SK-N-SH treated with all-trans-retinoic acid at 6 μM for 48 hours (cell line): ENCODE data around the gene NSFL1C.

Experiments
- ATAC-seq: fragments of 200-7000 bp; cut with Tn5 transposase; 3 replicates; pipeline ENCODE4 v1.9.1; 2020; ENCODE audit warnings: mild to moderate bottlenecking, moderate library complexity
- ARNTL ChIP-seq: fragments of 450-650 bp; formaldehyde crosslinking; IDR thresholded peaks from 2 replicates; pipeline ENCODE4 v1.5.0; 2020; ENCODE audit warnings: low read depth, mild to moderate bottlenecking, moderate library complexity, borderline replicate concordance
- BACH2 ChIP-seq: fragments of 250-450 bp; sonication (Bioruptor Pico); IDR thresholded peaks from 2 replicates; pipeline ENCODE4 v1.9.0; 2021; ENCODE audit warnings: mild to moderate bottlenecking, borderline replicate concordance
- CSDC2 ChIP-seq: fragments of 250-450 bp; sonication (Bioruptor Pico); IDR thresholded peaks from 2 replicates; pipeline ENCODE4 v1.5.0; 2020; ENCODE audit warnings: mild to moderate bottlenecking, moderate library complexity
- GLIS3 ChIP-seq: fragments of 250-450 bp; sonication (Bioruptor Pico); IDR thresholded peaks from 2 replicates; pipeline ENCODE4 v1.5.0; 2020; ENCODE audit warnings: mild to moderate bottlenecking, moderate library complexity
- ISL1 ChIP-seq: fragments of 250-450 bp; sonication (Bioruptor Pico); IDR thresholded peaks from 2 replicates; pipeline ENCODE4 v2.1.2; 2022; ENCODE audit warnings: mild to moderate bottlenecking, moderate library complexity
- OSR1 ChIP-seq: fragments of 250-450 bp; sonication (Bioruptor Pico); IDR thresholded peaks from 2 replicates; pipeline ENCODE4 v1.8.0; 2022; ENCODE audit warnings: moderate library complexity, mild to moderate bottlenecking, inconsistent platforms
- PPARA ChIP-seq: fragments of 250-450 bp; sonication (Bioruptor Pico); IDR thresholded peaks from 2 replicates; pipeline ENCODE4 v1.5.0; 2020; ENCODE audit warnings: mild to moderate bottlenecking, borderline replicate concordance
- RARB ChIP-seq: fragments of 250-450 bp; sonication (Bioruptor Pico); IDR thresholded peaks from 2 replicates; pipeline ENCODE4 v1.8.0; 2021; ENCODE audit warnings: mild to moderate bottlenecking, moderate library complexity
- SNAI2 ChIP-seq: fragments of 250-450 bp; sonication (Bioruptor Pico); IDR thresholded peaks from 2 replicates; pipeline ENCODE4 v1.5.0; 2020; ENCODE audit warnings: mild to moderate bottlenecking, moderate library complexity
- TCF4 ChIP-seq: fragments of 250-450 bp; sonication (Bioruptor Pico); IDR thresholded peaks from 2 replicates; pipeline ENCODE4 v1.8.0; 2021; ENCODE audit warnings: mild to moderate bottlenecking, moderate library complexity, borderline replicate concordance
- TOX ChIP-seq: fragments of 250-450 bp; sonication (Bioruptor Pico); IDR thresholded peaks from 2 replicates; pipeline ENCODE4 v1.8.0; 2021; ENCODE audit warnings: mild to moderate bottlenecking, moderate library complexity, borderline replicate concordance
- ZC3H10 ChIP-seq: fragments of 250-450 bp; sonication (Bioruptor Pico); IDR thresholded peaks from 2 replicates; pipeline ENCODE4 v1.5.1; 2021; ENCODE audit warnings: mild to moderate bottlenecking, moderate library complexity
- ZFP3 ChIP-seq: fragments of 250-450 bp; sonication (Bioruptor Pico); IDR thresholded peaks from 2 replicates; pipeline ENCODE4 v1.5.0; 2020; ENCODE audit warnings: mild to moderate bottlenecking, moderate library complexity
- ZFP30 ChIP-seq: fragments of 450-650 bp; formaldehyde crosslinking; IDR thresholded peaks from 2 replicates; pipeline ENCODE4 v1.5.0; 2022; ENCODE audit warnings: mild to moderate bottlenecking, moderate library complexity
- ZNF565 ChIP-seq: fragments of 450-650 bp; formaldehyde crosslinking; conservative IDR thresholded peaks from 2 replicates; pipeline ENCODE4 v1.5.0; 2020; ENCODE audit warnings: low read depth, mild to moderate bottlenecking, moderate library complexity
- ZNF70 ChIP-seq: fragments of 450-650 bp; formaldehyde crosslinking; IDR thresholded peaks from 2 replicates; pipeline ENCODE4 v1.5.0; 2020; ENCODE audit warnings: mild to moderate bottlenecking, moderate library complexity
- ZNF8 ChIP-seq: fragments of 450-650 bp; formaldehyde crosslinking; IDR thresholded peaks from 2 replicates; pipeline ENCODE4 v1.5.0; 2020; ENCODE audit warnings: mild to moderate bottlenecking, moderate library complexity
- TF ChIP-seq, protein P1 (sequence below): fragments of 250-450 bp; sonication (Bioruptor Pico); IDR thresholded peaks from 2 replicates; pipeline ENCODE4 v1.5.0; 2020; ENCODE audit warnings: mild to moderate bottlenecking, moderate library complexity
- TF ChIP-seq, protein P2 (sequence below): fragments of 250-450 bp; sonication (Bioruptor Pico); IDR thresholded peaks from 2 replicates; pipeline ENCODE4 v1.8.0; 2020; ENCODE audit warnings: mild to moderate bottlenecking, moderate library complexity, borderline replicate concordance
- TF ChIP-seq, protein P3 (sequence below): fragments of 250-450 bp; sonication (Bioruptor Pico); IDR thresholded peaks from 2 replicates; pipeline ENCODE4 v1.8.0; 2021; ENCODE audit warnings: low read depth, mild to moderate bottlenecking, moderate library complexity, borderline replicate concordance
- TF ChIP-seq, protein P4 (sequence below): fragments of 250-450 bp; sonication (Bioruptor Pico); IDR thresholded peaks from 2 replicates; pipeline ENCODE4 v1.5.1; 2021; ENCODE audit warnings: mild to moderate bottlenecking, moderate library complexity
- TF ChIP-seq, protein P5 (sequence below): fragments of 250-450 bp; sonication (Bioruptor Pico); IDR thresholded peaks from 2 replicates; pipeline ENCODE4 v1.5.1; 2020; ENCODE audit warnings: low read depth, mild to moderate bottlenecking, moderate library complexity

NSFL1C gene

DNA sequence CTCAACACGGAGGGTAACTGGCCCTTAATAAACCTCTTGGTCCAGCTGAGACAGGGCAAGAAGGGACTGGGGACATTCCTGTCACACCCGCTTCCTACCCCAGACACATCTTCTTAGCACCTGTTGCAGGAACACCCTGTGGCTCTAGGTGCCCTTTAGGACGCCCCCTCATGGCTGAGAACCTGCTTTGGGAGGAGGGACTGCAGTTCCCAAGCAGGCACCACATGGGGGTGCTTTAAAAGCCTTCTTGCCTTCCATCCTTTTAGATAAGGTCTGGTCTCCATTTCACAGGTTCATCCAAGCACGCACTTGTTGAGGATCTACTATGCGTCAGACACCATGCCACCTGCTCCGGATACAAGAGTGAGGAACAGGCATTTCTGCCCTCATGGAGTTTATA, 26.6 kb downstream of the NSFL1C start:
- TF ChIP-seq BACH2 (CRISPR knock-in tag) (no peak), GLIS3 (CRISPR knock-in tag) (no peak), ZNF565 (CRISPR knock-in tag) (no peak), RARB (no peak), ZFP30 (CRISPR knock-in tag) (no peak), SNAI2 (CRISPR knock-in tag) (no peak), TCF4 (CRISPR knock-in tag) (no peak), TOX (CRISPR knock-in tag) (no peak), ARNTL (CRISPR knock-in tag) (no peak), PPARA (CRISPR knock-in tag) (no peak), ZFP3 (no peak), CSDC2 (CRISPR knock-in tag) (no peak), OSR1 (CRISPR knock-in tag) (no peak), ZC3H10 (CRISPR knock-in tag) (no peak)
- TF ChIP-seq, protein P1, sequence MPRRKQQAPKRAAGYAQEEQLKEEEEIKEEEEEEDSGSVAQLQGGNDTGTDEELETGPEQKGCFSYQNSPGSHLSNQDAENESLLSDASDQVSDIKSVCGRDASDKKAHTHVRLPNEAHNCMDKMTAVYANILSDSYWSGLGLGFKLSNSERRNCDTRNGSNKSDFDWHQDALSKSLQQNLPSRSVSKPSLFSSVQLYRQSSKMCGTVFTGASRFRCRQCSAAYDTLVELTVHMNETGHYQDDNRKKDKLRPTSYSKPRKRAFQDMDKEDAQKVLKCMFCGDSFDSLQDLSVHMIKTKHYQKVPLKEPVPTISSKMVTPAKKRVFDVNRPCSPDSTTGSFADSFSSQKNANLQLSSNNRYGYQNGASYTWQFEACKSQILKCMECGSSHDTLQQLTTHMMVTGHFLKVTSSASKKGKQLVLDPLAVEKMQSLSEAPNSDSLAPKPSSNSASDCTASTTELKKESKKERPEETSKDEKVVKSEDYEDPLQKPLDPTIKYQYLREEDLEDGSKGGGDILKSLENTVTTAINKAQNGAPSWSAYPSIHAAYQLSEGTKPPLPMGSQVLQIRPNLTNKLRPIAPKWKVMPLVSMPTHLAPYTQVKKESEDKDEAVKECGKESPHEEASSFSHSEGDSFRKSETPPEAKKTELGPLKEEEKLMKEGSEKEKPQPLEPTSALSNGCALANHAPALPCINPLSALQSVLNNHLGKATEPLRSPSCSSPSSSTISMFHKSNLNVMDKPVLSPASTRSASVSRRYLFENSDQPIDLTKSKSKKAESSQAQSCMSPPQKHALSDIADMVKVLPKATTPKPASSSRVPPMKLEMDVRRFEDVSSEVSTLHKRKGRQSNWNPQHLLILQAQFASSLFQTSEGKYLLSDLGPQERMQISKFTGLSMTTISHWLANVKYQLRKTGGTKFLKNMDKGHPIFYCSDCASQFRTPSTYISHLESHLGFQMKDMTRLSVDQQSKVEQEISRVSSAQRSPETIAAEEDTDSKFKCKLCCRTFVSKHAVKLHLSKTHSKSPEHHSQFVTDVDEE (CRISPR knock-in tag), result no peak
- TF ChIP-seq, protein P2, sequence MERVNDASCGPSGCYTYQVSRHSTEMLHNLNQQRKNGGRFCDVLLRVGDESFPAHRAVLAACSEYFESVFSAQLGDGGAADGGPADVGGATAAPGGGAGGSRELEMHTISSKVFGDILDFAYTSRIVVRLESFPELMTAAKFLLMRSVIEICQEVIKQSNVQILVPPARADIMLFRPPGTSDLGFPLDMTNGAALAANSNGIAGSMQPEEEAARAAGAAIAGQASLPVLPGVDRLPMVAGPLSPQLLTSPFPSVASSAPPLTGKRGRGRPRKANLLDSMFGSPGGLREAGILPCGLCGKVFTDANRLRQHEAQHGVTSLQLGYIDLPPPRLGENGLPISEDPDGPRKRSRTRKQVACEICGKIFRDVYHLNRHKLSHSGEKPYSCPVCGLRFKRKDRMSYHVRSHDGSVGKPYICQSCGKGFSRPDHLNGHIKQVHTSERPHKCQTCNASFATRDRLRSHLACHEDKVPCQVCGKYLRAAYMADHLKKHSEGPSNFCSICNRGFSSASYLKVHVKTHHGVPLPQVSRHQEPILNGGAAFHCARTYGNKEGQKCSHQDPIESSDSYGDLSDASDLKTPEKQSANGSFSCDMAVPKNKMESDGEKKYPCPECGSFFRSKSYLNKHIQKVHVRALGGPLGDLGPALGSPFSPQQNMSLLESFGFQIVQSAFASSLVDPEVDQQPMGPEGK (CRISPR knock-in tag), result no peak
- TF ChIP-seq, protein P3, sequence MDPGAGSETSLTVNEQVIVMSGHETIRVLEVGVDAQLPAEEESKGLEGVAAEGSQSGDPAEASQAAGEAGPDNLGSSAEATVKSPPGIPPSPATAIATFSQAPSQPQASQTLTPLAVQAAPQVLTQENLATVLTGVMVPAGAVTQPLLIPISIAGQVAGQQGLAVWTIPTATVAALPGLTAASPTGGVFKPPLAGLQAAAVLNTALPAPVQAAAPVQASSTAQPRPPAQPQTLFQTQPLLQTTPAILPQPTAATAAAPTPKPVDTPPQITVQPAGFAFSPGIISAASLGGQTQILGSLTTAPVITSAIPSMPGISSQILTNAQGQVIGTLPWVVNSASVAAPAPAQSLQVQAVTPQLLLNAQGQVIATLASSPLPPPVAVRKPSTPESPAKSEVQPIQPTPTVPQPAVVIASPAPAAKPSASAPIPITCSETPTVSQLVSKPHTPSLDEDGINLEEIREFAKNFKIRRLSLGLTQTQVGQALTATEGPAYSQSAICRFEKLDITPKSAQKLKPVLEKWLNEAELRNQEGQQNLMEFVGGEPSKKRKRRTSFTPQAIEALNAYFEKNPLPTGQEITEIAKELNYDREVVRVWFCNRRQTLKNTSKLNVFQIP, result no peak
- TF ChIP-seq, all 23 proteins: peak for 0
- ATAC-seq, result peak; percentile 37; the same call in 1 of the 3 replicates

DNA sequence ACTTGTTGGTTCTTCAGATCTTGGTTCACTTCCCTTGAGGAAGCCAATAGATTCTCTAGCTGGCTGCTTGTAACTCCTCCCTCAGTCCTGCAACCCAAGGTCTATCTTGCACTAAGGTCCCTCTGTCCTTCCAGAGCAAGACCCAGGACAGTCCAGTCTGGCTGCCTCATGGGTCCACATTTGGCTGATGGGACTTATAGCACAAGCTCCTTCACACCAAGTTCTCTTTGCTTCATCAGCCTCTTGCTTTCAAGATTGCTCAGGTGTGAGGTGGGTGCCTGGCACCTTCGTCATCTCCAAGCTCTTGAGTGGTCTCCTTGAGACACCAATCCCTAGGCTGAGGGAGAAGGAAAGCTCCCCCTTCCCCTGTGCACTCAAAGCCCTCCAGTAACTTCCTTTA, 28.3 kb downstream of the NSFL1C start:
- TF ChIP-seq SNAI2 (CRISPR knock-in tag) (no peak), ZFP30 (CRISPR knock-in tag) (no peak), TCF4 (CRISPR knock-in tag) (no peak), ZNF70 (CRISPR knock-in tag) (no peak), ZNF565 (CRISPR knock-in tag) (no peak), OSR1 (CRISPR knock-in tag) (no peak), ZNF8 (CRISPR knock-in tag) (no peak), ISL1 (CRISPR knock-in tag) (no peak), ZFP3 (no peak)
- TF ChIP-seq, protein P3, result no peak
- TF ChIP-seq, protein P4, sequence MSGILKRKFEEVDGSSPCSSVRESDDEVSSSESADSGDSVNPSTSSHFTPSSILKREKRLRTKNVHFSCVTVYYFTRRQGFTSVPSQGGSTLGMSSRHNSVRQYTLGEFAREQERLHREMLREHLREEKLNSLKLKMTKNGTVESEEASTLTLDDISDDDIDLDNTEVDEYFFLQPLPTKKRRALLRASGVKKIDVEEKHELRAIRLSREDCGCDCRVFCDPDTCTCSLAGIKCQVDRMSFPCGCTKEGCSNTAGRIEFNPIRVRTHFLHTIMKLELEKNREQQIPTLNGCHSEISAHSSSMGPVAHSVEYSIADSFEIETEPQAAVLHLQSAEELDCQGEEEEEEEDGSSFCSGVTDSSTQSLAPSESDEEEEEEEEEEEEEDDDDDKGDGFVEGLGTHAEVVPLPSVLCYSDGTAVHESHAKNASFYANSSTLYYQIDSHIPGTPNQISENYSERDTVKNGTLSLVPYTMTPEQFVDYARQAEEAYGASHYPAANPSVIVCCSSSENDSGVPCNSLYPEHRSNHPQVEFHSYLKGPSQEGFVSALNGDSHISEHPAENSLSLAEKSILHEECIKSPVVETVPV (CRISPR knock-in tag), result no peak
- TF ChIP-seq, protein P5, sequence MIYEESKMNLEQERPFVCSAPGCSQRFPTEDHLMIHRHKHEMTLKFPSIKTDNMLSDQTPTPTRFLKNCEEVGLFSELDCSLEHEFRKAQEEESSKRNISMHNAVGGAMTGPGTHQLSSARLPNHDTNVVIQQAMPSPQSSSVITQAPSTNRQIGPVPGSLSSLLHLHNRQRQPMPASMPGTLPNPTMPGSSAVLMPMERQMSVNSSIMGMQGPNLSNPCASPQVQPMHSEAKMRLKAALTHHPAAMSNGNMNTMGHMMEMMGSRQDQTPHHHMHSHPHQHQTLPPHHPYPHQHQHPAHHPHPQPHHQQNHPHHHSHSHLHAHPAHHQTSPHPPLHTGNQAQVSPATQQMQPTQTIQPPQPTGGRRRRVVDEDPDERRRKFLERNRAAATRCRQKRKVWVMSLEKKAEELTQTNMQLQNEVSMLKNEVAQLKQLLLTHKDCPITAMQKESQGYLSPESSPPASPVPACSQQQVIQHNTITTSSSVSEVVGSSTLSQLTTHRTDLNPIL (CRISPR knock-in tag), result no peak
- ATAC-seq, result no peak
